ENCODE measurements around the gene C22orf15.

DNA sequence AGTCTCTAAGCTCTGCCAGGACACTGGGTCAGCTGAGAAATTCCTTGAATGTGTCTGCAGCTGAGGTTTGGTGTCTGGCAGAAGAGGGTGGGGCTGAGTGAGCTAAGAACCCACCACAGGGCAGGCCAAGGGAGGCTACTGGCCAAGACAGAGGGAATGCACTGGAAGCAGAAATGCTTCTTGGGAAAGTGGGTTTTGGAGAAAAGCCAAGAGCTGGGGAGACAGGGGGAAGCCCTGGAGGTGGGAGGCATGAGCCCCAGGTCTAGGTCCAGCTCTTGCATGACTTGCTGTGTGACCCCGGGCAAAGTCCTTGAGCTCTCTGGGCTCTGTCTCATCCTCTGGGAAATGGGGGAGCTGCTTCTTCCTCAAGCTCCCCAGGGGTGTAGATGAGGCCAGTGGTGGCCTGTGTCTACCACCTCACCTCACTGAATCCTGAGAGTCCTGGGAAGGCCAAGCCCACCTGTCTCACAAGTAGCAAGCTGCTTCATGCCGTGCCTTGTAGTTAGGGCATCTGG is 12.2 kb downstream of the C22orf15 start:
- TF ChIP-seq, protein P1, sequence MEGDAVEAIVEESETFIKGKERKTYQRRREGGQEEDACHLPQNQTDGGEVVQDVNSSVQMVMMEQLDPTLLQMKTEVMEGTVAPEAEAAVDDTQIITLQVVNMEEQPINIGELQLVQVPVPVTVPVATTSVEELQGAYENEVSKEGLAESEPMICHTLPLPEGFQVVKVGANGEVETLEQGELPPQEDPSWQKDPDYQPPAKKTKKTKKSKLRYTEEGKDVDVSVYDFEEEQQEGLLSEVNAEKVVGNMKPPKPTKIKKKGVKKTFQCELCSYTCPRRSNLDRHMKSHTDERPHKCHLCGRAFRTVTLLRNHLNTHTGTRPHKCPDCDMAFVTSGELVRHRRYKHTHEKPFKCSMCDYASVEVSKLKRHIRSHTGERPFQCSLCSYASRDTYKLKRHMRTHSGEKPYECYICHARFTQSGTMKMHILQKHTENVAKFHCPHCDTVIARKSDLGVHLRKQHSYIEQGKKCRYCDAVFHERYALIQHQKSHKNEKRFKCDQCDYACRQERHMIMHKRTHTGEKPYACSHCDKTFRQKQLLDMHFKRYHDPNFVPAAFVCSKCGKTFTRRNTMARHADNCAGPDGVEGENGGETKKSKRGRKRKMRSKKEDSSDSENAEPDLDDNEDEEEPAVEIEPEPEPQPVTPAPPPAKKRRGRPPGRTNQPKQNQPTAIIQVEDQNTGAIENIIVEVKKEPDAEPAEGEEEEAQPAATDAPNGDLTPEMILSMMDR (IDR thresholded peaks at IDR 0.05; ENCODE audit: insufficient read depth, low read depth, low read length), result no peak
- no peak for TF ChIP-seq EZH2 (IDR thresholded peaks at IDR 0.05; ENCODE audit: insufficient read depth, low read length)
